GM10248 (cell line): ENCODE results near the gene NPM3.

Experiments used
- CTCF ChIA-PET: fragments of 300-600 bp; sonication (Branson Sonifier 250); formaldehyde crosslinking; extraction: SDS; loops from one replicate; lab custom pipeline; 2021; ENCODE audit warnings: antibody characterized with exemption; lab: Yijun Ruan, JAX
- POLR2A ChIA-PET: fragments of 350-650 bp; sonication (Branson Sonifier 250); formaldehyde crosslinking; extraction: SDS; loops from one replicate; lab custom pipeline; 2020; ENCODE audit warnings: antibody characterized with exemption; lab: Yijun Ruan, JAX
- DNase-seq: peaks from one replicate; pipeline ENCODE4 v3.0.0; 2012; ENCODE audit errors: extremely low spot score
- CTCF ChIP-seq: IDR thresholded peaks from 2 replicates; pipeline ENCODE4 v1.5.1; 2012; ENCODE audit warnings: mild to moderate bottlenecking, low read depth; ENCODE audit errors: extremely low read depth, missing control alignments, control extremely low read depth

Gene NPM3

DNA sequence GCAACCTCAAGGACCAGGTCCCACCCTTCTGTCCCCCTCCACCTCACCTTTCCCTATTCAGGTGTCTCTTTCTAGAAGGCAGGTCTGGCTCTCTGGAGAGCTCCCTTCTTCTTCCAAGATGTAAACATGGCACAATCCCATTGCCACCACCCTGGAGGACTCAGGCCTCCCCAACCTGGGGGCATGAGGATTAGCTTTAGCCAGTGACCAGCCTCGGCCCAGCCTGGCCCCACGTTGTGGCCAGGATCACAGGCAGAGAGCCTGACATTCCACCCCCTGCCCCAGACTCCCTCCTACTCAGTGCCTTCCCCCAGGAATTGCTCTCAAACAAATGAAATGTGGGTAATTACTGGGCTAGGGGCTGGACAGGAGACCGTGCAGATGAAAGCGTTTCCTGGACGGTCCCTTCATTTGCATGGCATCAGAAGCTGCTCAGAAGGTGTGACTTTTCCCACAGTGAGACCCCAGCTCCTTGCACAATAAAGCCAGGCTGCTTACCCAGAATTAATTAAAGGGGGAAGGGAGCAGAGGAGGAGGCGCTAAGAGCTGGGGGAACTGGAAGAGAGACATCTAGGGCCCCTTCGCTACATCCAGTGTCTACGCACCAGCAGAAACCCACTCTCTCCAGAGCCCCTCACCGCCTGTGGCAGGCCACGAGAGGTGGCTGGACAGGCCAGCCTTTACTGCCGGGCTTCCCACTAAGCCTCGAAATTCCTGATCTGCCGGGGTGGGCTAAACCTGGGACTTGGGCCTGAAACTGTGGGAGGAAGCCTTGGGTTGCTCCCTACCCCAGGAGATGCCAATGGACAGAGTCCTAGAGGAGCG is 15.1 kb downstream of the NPM3 start:
- no peak for TF ChIP-seq CTCF
- POLR2A ChIA-PET = no interaction called here
- CTCF ChIA-PET = interaction anchor here (2.3 to 7.4 kb wide), 3 partner anchors 11 to 164 kb away, joined by 10 to 44 read pairs (median 22); no protein-coding TSS in a partner anchor
- peak; percentile 11 for DNase-seq

DNA sequence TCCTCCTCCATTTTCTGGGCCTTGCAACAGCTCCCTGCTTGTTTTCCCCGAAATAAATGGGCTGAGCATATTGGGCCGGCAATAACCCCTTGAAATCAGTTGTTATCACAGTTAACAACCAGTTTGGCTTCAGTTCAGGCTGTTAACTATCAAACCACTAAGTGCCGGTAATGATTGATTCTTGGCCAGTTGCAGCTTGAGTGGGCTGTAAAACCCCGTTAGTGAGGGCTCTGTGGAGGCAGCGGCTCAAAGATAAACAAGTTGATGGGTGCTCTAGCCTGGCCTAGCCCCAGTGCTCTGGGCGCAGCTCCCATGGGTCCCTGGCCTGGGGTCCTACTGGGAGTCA is 15.7 kb downstream of the NPM3 start:
- POLR2A ChIA-PET = interaction anchor here (0.5 kb wide), 1 partner anchor 75 kb away, joined by 4 read pairs; no protein-coding TSS in a partner anchor
- DNase-seq = no peak
- no peak for TF ChIP-seq CTCF
- CTCF ChIA-PET = interaction anchor here (2.3 to 7.4 kb wide), 3 partner anchors 11 to 163 kb away, joined by 10 to 44 read pairs (median 22); no protein-coding TSS in a partner anchor

- no peak for DNase-seq
- POLR2A ChIA-PET = interaction anchor here (0.5 to 0.6 kb wide), 2 partner anchors 74 to 1908 kb away, joined by 3 to 4 read pairs; no protein-coding TSS in a partner anchor
- CTCF ChIA-PET = interaction anchor here (7.4 kb wide), 1 partner anchor 163 kb away, joined by 44 read pairs; no protein-coding TSS in a partner anchor
- no peak for TF ChIP-seq CTCF
Measured at GRCh38 chr10:101766753-101767599, 16.3 kb downstream of the NPM3 start.

DNA sequence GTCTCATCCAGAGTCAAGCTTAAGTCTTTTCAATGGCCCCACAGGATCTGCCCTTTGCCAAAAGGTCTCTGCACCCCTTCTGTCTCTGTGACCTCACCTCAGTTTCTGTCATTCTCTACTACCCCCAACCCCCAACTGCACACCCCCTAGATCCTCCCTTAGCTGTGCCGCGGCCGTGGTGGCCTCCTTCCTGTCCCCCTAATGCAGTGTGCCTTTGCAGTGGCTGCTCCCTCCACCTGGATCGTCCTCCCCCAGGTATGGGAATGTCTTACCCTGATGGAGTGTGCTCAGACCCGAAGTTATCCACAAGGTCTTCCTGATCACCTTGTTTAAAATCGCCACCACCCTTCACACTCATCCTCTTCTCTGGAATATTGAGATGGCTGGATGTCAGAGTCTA is 16.9 kb downstream of the NPM3 start:
- ChIA-PET POLR2A (interaction anchor here (0.6 kb wide), 1 partner anchor 1909 kb away, joined by 3 read pairs; no protein-coding TSS in a partner anchor), CTCF (no interaction called here)
- no peak for DNase-seq
- no peak for TF ChIP-seq CTCF

DNA sequence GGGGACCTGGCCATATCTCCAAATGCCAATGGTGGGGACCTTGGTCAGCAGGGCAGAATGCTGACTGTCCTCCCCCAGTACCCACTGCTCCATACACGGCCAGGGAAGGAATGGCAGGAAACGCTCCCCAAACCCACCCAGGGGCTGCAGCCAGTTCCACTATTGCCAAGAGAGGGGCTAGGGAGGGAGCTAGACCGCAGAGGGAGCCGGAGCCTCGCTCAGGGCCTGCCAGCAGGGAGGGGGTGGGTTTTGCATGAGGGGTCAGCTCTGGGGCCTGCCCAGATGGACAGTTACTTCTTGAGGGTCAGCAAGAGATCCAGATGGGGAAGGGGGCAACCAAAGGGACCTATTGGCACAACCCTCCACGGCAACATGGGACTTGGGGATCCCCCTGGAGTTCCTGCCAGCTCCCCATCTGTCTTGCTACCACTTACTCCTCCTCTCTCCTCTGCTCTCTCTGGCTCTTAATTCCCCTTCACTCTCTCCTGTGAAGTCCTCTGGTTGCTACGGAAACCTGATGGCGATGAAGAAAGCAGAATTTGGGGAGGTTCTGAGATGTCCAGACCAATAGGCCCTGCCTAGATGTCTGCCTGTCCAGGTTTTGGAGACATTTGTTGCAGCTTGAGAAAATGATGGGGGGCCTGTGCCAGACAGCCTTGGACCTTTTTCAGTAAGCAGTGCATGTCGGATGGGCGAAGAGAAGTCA is 20.0 kb downstream of the NPM3 start:
- TF ChIP-seq CTCF = no peak
- ChIA-PET CTCF (interaction anchor here (0.8 to 1.9 kb wide), 5 partner anchors 11 to 159 kb away, joined by 3 to 4 read pairs (median 4); no protein-coding TSS in a partner anchor), POLR2A (no interaction called here)
- no peak for DNase-seq
